ENCODE data around the gene AQP2.

DNA sequence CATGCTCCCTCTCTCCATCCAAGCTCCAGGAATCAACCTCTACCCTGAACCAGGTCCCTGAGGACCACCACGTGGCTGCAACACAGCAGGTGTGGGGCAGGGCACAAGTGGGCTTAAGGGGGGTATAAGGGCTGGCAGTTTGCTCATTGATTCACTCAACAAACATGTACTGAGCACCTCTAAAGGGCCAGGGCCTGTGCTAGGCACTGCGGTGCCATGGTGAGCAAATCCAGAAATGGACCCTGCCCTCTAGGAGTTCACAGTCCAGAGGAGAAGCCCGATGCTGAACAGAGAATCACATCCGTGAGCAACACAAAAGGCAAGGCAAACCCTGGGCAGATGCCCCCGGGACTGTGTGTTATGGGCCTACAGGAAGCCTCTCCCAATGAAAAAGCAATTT is 6.5 kb upstream of the AQP2 start:
- no peak for TF ChIP-seq EZH2phosphoT487 (IDR thresholded peaks at IDR 0.05; ENCODE audit: low read depth, severe bottlenecking, unreplicated experiment)
- TF ChIP-seq, protein P1, sequence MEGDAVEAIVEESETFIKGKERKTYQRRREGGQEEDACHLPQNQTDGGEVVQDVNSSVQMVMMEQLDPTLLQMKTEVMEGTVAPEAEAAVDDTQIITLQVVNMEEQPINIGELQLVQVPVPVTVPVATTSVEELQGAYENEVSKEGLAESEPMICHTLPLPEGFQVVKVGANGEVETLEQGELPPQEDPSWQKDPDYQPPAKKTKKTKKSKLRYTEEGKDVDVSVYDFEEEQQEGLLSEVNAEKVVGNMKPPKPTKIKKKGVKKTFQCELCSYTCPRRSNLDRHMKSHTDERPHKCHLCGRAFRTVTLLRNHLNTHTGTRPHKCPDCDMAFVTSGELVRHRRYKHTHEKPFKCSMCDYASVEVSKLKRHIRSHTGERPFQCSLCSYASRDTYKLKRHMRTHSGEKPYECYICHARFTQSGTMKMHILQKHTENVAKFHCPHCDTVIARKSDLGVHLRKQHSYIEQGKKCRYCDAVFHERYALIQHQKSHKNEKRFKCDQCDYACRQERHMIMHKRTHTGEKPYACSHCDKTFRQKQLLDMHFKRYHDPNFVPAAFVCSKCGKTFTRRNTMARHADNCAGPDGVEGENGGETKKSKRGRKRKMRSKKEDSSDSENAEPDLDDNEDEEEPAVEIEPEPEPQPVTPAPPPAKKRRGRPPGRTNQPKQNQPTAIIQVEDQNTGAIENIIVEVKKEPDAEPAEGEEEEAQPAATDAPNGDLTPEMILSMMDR (IDR thresholded peaks at IDR 0.05; ENCODE audit: poor library complexity) = no peak
- TF ChIP-seq EZH2 (IDR thresholded peaks at IDR 0.05; ENCODE audit: borderline replicate concordance) = no peak

Data from hepatocyte (in vitro differentiated cells).